Measurements from ENCODE around the gene MPL. TPM values are rescaled to one million over a fixed set of nuclear protein-coding genes. Genes with fewer than 3 reads are reported as not detected.

The MPL gene
- total RNA-seq, 1 experiment from 2014 or later, result not detected

GRCh38 chr1:43340559-43340958, 2.9 kb downstream of the MPL start:
- H3K9me3 ChIP-seq (ENCODE audit: low read depth, low read length, poor library complexity, severe bottlenecking), result no peaks in the 10 kb centered on the region
- no peaks in the 10 kb centered on the region for H3K36me3 ChIP-seq (ENCODE audit: insufficient read depth, low read length, poor library complexity, severe bottlenecking)
- CTCF ChIA-PET, result no interaction called here
- no peak overlapping the region for H3K4me3 ChIP-seq (ENCODE audit: low read depth, low read length, poor library complexity, severe bottlenecking)
- no peaks in the 10 kb centered on the region for H3K4me1 ChIP-seq (ENCODE audit: insufficient read depth, low read length, poor library complexity, severe bottlenecking)
- intact Hi-C loops (cut with micrococcal nuclease; ENCODE audit: unreplicated experiment), result no loop called here
- no TSS peak for BruUV-seq (replicated peaks)
- POLR2A ChIA-PET (ENCODE audit: low non-redundant PET), result no interaction called here
- H3K27me3 ChIP-seq (replicated peaks; ENCODE audit: insufficient read depth, low read depth, low read length, poor library complexity), result no peaks in the 10 kb centered on the region
- TF ChIP-seq EZH2 (IDR thresholded peaks at IDR 0.05; ENCODE audit: borderline replicate concordance, low read depth, low read length, poor library complexity, severe bottlenecking) (no peak), CTCF (conservative IDR thresholded peaks at IDR 0.05; ENCODE audit: low read depth, low read length) (no peak)
- DNase-seq (ENCODE audit: low spot score), result no peak
- H3K27ac ChIP-seq (ENCODE audit: low read depth, low read length, poor library complexity, severe bottlenecking), result no peak overlapping the region

- Histone ChIP-seq H3K27ac (ENCODE audit: low read depth, low read length, poor library complexity, severe bottlenecking) (no peak overlapping the region), H3K4me3 (ENCODE audit: low read depth, low read length, poor library complexity, severe bottlenecking) (no peak overlapping the region), H3K9me3 (ENCODE audit: low read depth, low read length, poor library complexity, severe bottlenecking) (no peaks in the 10 kb centered on the region), H3K36me3 (ENCODE audit: insufficient read depth, low read length, poor library complexity, severe bottlenecking) (no peaks in the 10 kb centered on the region), H3K27me3 (replicated peaks; ENCODE audit: insufficient read depth, low read depth, low read length, poor library complexity) (no peaks in the 10 kb centered on the region), H3K4me1 (ENCODE audit: insufficient read depth, low read length, poor library complexity, severe bottlenecking) (peaks cover under 1% of the 10 kb centered on the region)
- no peak for TF ChIP-seq CTCF (conservative IDR thresholded peaks at IDR 0.05; ENCODE audit: low read depth, low read length)
- intact Hi-C loops (cut with micrococcal nuclease; ENCODE audit: unreplicated experiment), result no loop called here
- POLR2A ChIA-PET (ENCODE audit: low non-redundant PET), result no interaction called here
- CTCF ChIA-PET, result no interaction called here
- no peak for DNase-seq (ENCODE audit: low spot score)
- BruUV-seq (replicated peaks), result no TSS peak
Measured at GRCh38 chr1:43344267-43344850, 6.7 kb downstream of the MPL start.

- DNase-seq (ENCODE audit: low spot score), result no peak
- POLR2A ChIA-PET (ENCODE audit: low non-redundant PET), result no interaction called here
- peaks cover 8% of the 10 kb centered on the region for H3K4me1 ChIP-seq (ENCODE audit: insufficient read depth, low read length, poor library complexity, severe bottlenecking)
- no TSS peak for BruUV-seq (replicated peaks)
- CTCF ChIA-PET, result no interaction called here
- H3K27ac ChIP-seq (ENCODE audit: low read depth, low read length, poor library complexity, severe bottlenecking), result no peak overlapping the region
- TF ChIP-seq CTCF (conservative IDR thresholded peaks at IDR 0.05; ENCODE audit: low read depth, low read length), result no peak
- no peak for TF ChIP-seq EZH2 (IDR thresholded peaks at IDR 0.05; ENCODE audit: borderline replicate concordance, low read depth, low read length, poor library complexity, severe bottlenecking)
- no peaks in the 10 kb centered on the region for H3K9me3 ChIP-seq (ENCODE audit: low read depth, low read length, poor library complexity, severe bottlenecking)
- H3K36me3 ChIP-seq (ENCODE audit: insufficient read depth, low read length, poor library complexity, severe bottlenecking), result no peaks in the 10 kb centered on the region
- intact Hi-C loops (cut with micrococcal nuclease; ENCODE audit: unreplicated experiment), result no loop called here
- H3K27me3 ChIP-seq (replicated peaks; ENCODE audit: insufficient read depth, low read depth, low read length, poor library complexity), result no peaks in the 10 kb centered on the region
- no peak overlapping the region for H3K4me3 ChIP-seq (ENCODE audit: low read depth, low read length, poor library complexity, severe bottlenecking)
Measured at GRCh38 chr1:43345120-43345519, 7.5 kb downstream of the MPL start.

All from A673 (cell line).